HCT116 (cell line): ENCODE data around the gene NTN4. TPM values are rescaled to one million over a fixed set of nuclear protein-coding genes. Genes with fewer than 3 reads are reported as not detected.

Source experiments
- ATAC-seq: fragments of 200-7000 bp; cut with Tn5 transposase; 2 replicates; pipeline ENCODE4 v1.9.1; 2020; ENCODE audit warnings: mild to moderate bottlenecking, moderate library complexity
- Bru-seq: library from RNA; stranded (reverse); fragments of 400-500 nt; gene quantifications from one replicate; lab custom pipeline; 2021; lab: Mats Ljungman, UMichigan
- BruChase-seq, 2 experiments: library from RNA; stranded (reverse); fragments of 400-500 nt; gene quantifications; one replicate each; lab custom pipeline; 2021; lab: Mats Ljungman, UMichigan
- BruUV-seq: library from RNA; stranded (reverse); fragments of 400-500 nt; replicated peaks from 2 replicates; lab custom pipeline; 2021; lab: Mats Ljungman, UMichigan
- CTCF ChIA-PET: fragments of 300-600 bp; sonication (Branson Sonifier 250); formaldehyde crosslinking; loops from one replicate; lab custom pipeline; 2021; ENCODE audit warnings: antibody characterized with exemption; lab: Charles Lee
- POLR2A ChIA-PET: fragments of 300-600, 350-600 bp; sonication (Branson Sonifier 250); formaldehyde crosslinking; loops from one replicate; lab custom pipeline; 2021; ENCODE audit warnings: antibody characterized with exemption; lab: Charles Lee
- RAD21 ChIA-PET, 2 experiments: fragments of 300-600 bp; sonication (Branson Sonifier 250); formaldehyde crosslinking; loops; one replicate each; lab custom pipeline; 2023; ENCODE audit warnings: low total read pairs in 2 of 2; ENCODE audit not compliant: uncharacterized antibody in 2 of 2, unreplicated experiment in 2 of 2, low non-redundant PET in 1 of 2; lab: Charles Lee
- DNase-seq: peaks from one replicate; pipeline ENCODE4 v3.0.0-alpha.2; 2010; ENCODE audit warnings: low read depth, low spot score
- H2AFZ ChIP-seq: fragments of 200-600 bp; shearing (Covaris generic), sonication (generic); 2 replicates; pipeline ENCODE4 v1.6.1; 2017; ENCODE audit warnings: low read depth, mixed run types, mixed read lengths, antibody characterized with exemption, low read length; ENCODE audit not compliant: poor library complexity, severe bottlenecking
- H3K27ac ChIP-seq: 2 replicates; pipeline ENCODE4 v1.5.1; 2012; ENCODE audit warnings: low read depth, low read length
- H3K27me3 ChIP-seq: fragments of 200-600 bp; sonication (generic); 2 replicates; pipeline ENCODE4 v1.6.1; 2016; ENCODE audit warnings: mixed run types, low read length, mixed read lengths; ENCODE audit not compliant: insufficient read depth
- H3K36me3 ChIP-seq, 2 experiments: fragments of 200-500 bp in 1 of 2; fragments of 200-600 bp in 1 of 2; sonication (Bioruptor generic) in 1 of 2; sonication (generic) in 1 of 2; 2 replicates each; pipeline versions ENCODE4 v1.5.1 to v1.6.1; 2014 to 2016; ENCODE audit warnings: low read length in 2 of 2, inconsistent platforms in 1 of 2, mixed read lengths in 1 of 2, mixed run types in 1 of 2; ENCODE audit not compliant: insufficient read depth in 2 of 2, control insufficient read depth in 1 of 2
- H3K4me1 ChIP-seq, 2 experiments: fragments of 200-600 bp in 1 of 2; sonication (generic) in 1 of 2; 2 replicates each; pipeline versions ENCODE4 v1.5.1 to v1.6.1; 2012 to 2017; ENCODE audit warnings: low read length in 2 of 2, inconsistent platforms in 1 of 2, mild to moderate bottlenecking in 1 of 2, mixed read lengths in 1 of 2, mixed run types in 1 of 2, moderate library complexity in 1 of 2; ENCODE audit not compliant: insufficient read depth in 2 of 2, control insufficient read depth in 1 of 2
- H3K4me2 ChIP-seq: fragments of 200-600 bp; sonication (generic); 2 replicates; pipeline ENCODE4 v1.6.1; 2017; ENCODE audit warnings: mixed run types, low read length, mixed read lengths
- H3K4me3 ChIP-seq, 2 experiments: fragments of 200-600 bp in 1 of 2; sonication (generic) in 1 of 2; replicated peaks in 1 of 2; 2 replicates each; pipeline ENCODE4 v1.5.1; 2011 to 2016; ENCODE audit warnings: low read length in 2 of 2, control low read depth in 1 of 2, low read depth in 1 of 2, mild to moderate bottlenecking in 1 of 2, mixed read lengths in 1 of 2, mixed run types in 1 of 2
- H3K79me2 ChIP-seq: fragments of 200-600 bp; sonication (generic); 2 replicates; pipeline ENCODE4 v1.6.1; 2017; ENCODE audit warnings: mild to moderate bottlenecking, mixed run types, low read length, moderate library complexity, mixed read lengths; ENCODE audit not compliant: insufficient read depth
- H3K9ac ChIP-seq: fragments of 200-600 bp; sonication (generic); 2 replicates; pipeline ENCODE4 v1.6.1; 2016; ENCODE audit warnings: low read length, mixed read lengths
- H3K9me2 ChIP-seq: fragments of 200-600 bp; sonication (generic), shearing (Covaris generic); 2 replicates; pipeline ENCODE4 v1.6.1; 2017; ENCODE audit warnings: mixed run types, mild to moderate bottlenecking, moderate library complexity; ENCODE audit not compliant: insufficient read depth
- H3K9me3 ChIP-seq, 2 experiments: fragments of 200-500 bp in 1 of 2; fragments of 200-600 bp in 1 of 2; sonication (Bioruptor generic) in 1 of 2; sonication (generic) in 1 of 2; 2 replicates each; pipeline ENCODE4 v1.6.1; 2014 to 2017; ENCODE audit warnings: low read length in 2 of 2, mixed read lengths in 2 of 2, inconsistent platforms in 1 of 2, low read depth in 1 of 2, mild to moderate bottlenecking in 1 of 2, mixed run types in 1 of 2, moderate library complexity in 1 of 2; ENCODE audit not compliant: control insufficient read depth in 1 of 2, insufficient read depth in 1 of 2
- H4K20me1 ChIP-seq: fragments of 200-600 bp; sonication (generic), shearing (Covaris generic); 2 replicates; pipeline ENCODE4 v1.6.1; 2017; ENCODE audit warnings: mixed run types, mild to moderate bottlenecking, moderate library complexity; ENCODE audit not compliant: insufficient read depth
- CEBPB ChIP-seq: IDR thresholded peaks from 2 replicates; pipeline ENCODE4 v1.6.1; 2012; ENCODE audit warnings: low read depth
- MAX ChIP-seq: IDR thresholded peaks from 2 replicates; pipeline ENCODE4 v1.6.1; 2012
- POLR2AphosphoS5 ChIP-seq: IDR thresholded peaks from 2 replicates; pipeline ENCODE4 v1.6.1; 2011; ENCODE audit warnings: mild to moderate bottlenecking, low read depth, low read length, moderate library complexity
- ZBTB33 ChIP-seq: IDR thresholded peaks from 2 replicates; pipeline ENCODE4 v1.6.1; 2011; ENCODE audit warnings: mild to moderate bottlenecking, low read length, moderate library complexity; ENCODE audit not compliant: insufficient replicate concordance; ENCODE audit errors: extremely low read depth
- ZFX ChIP-seq: fragments of 450-650 bp; IDR thresholded peaks from 2 replicates; pipeline ENCODE4 v1.6.1; 2017
- ZNF274 ChIP-seq: fragments of 200-500 bp; sonication (Bioruptor generic); IDR thresholded peaks from 2 replicates; pipeline ENCODE4 v1.6.1; 2014; ENCODE audit warnings: mild to moderate bottlenecking, low read depth, low read length, inconsistent platforms
- intact Hi-C: fragments of 100-400 bp; cut with micrococcal nuclease; formaldehyde crosslinking; loops from 2 replicates; pipeline ENCODE4 v1.10.0; 2022
- long read RNA-seq: library from polyadenylated mRNA; unstranded; transcript quantifications from one replicate; pipeline ENCODE4 v2.0.0, GENCODE V29; 2021; ENCODE audit not compliant: unreplicated experiment
- polyA plus RNA-seq: library from polyadenylated mRNA; unstranded; fragments of >200 nt; gene quantifications from 2 replicates; pipeline ENCODE4 v1.2.1, GENCODE V29; 2012; ENCODE audit warnings: missing spikeins
- total RNA-seq: library from RNA; stranded (reverse); gene quantifications from one replicate; pipeline ENCODE4 v1.2.1, GENCODE V29; 2021; ENCODE audit not compliant: unreplicated experiment

NTN4 gene
- total RNA-seq = 4.3 TPM
- 2.7 and 3.1 TPM in 2 replicates for polyA plus RNA-seq
- Bru-seq, nascent RNA = percentile 47 among the genes with signal in this experiment
- BruChase-seq, experiment 1, labeled RNA remaining after a 6-hour chase = percentile 39 among the genes with signal in this experiment
- BruChase-seq, experiment 2, labeled RNA remaining after a 2-hour chase = percentile 33 among the genes with signal in this experiment
- long read RNA-seq, transcript NTN4-201 (10 exons, 3,615 nt) = major isoform, 7 of 11 reads
- long read RNA-seq, partial matches to known transcripts = 2 of 11 reads
- long read RNA-seq, other reads (novel, unspliced or antisense) = 2 of 11 reads

GRCh38 chr12:95790033-95790916 is at the start of gene NTN4:
Gene NTN4 (minus strand): TSS chr12:95790764. CDS start chr12:95790309, 455 bp downstream.
- intact Hi-C loops = no loop called here
- Histone ChIP-seq H3K36me3 (no peaks in the 10 kb centered on the region), H3K9ac (peak within 1 kb of the TSS; percentile 58), H3K79me2 (no peaks in the 10 kb centered on the region), H3K4me1 (peaks cover 17 to 29% of the 10 kb centered on the region in 2 experiments; a peak in 3 of 4 replicates), H3K27me3 (peaks cover 7% of the 10 kb centered on the region; the same call in 1 of the 2 replicates), H3K9me3 (no peaks in the 10 kb centered on the region), H2AFZ (peak within 1 kb of the TSS; percentile 83), H3K9me2 (no peaks in the 10 kb centered on the region), H3K27ac (no peak within 1 kb of the TSS; the same call in 1 of the 2 replicates), H3K4me2 (peak within 1 kb of the TSS; percentile 96), H3K4me3 (peak within 1 kb of the TSS; percentile 51 to 65), H4K20me1 (no peaks in the 10 kb centered on the region)
- ChIA-PET POLR2A (no interaction called here), RAD21 (no interaction called here), CTCF (no interaction called here)
- BruUV-seq = no TSS peak
- TF ChIP-seq ZFX (peak; percentile 60), POLR2AphosphoS5 (peak; percentile 24), ZNF274 (no peak)
- ATAC-seq (peak; percentile 74), DNase-seq (no peak)

GRCh38 chr12:95838125-95838524 is 47.6 kb upstream of the NTN4 start:
- DNase-seq = no peak
- Histone ChIP-seq H3K27me3 (no peaks in the 10 kb centered on the region), H3K79me2 (no peaks in the 10 kb centered on the region), H3K36me3 (no peaks in the 10 kb centered on the region), H3K4me3 (no peak overlapping the region), H2AFZ (no peak overlapping the region), H3K9me2 (no peaks in the 10 kb centered on the region), H3K9me3 (no peaks in the 10 kb centered on the region), H4K20me1 (no peaks in the 10 kb centered on the region), H3K4me2 (no peak overlapping the region), H3K4me1 (peaks cover 7 to 26% of the 10 kb centered on the region in 2 experiments; a peak in 3 of 4 replicates), H3K27ac (no peak overlapping the region), H3K9ac (no peak overlapping the region)
- no TSS peak for BruUV-seq
- TF ChIP-seq MAX (no peak), CEBPB (no peak), ZBTB33 (no peak), POLR2AphosphoS5 (no peak)
- ChIA-PET CTCF (no interaction called here), POLR2A (no interaction called here), RAD21 (no interaction called here)
- intact Hi-C loops = no loop called here
- ATAC-seq = no peak
